ENCODE data around the gene C1D.
"Not testable (repeated sequence)": the region's sequence is repeated elsewhere in the genome, so short reads cannot be mapped to it uniquely, and the experiment has no call there.

Gene C1D

DNA sequence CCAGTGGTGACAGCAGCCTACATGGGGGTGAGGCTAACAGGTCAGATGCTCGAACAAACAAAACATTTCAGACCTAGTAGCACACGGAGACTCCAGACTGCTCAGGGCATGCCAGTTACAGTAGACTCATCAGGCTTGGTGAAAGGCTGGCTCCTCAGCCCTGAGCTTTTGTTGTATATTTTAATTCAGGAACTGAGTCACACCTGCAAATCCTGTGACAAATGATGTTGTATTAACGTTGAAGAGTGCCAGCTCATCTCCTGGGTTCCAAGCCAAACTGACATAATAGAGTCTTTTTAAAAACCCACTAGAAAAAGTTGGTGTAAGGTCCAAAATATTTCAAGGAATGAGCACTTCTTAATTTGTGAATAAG lies 65.3 kb downstream of the C1D start:
- no peak overlapping the region for H3K9ac ChIP-seq (ENCODE audit: low read length)
- DNase-seq (ENCODE audit: low read depth), result peak; percentile 22
- peaks cover 18% of the 10 kb centered on the region for H3K4me1 ChIP-seq (ENCODE audit: control insufficient read depth, insufficient read depth, low read length)
- H3K4me3 ChIP-seq (ENCODE audit: low read length), result no peak overlapping the region
- H3K9me3 ChIP-seq (ENCODE audit: control insufficient read depth, low read length), result peaks cover 3% of the 10 kb centered on the region
- no peaks in the 10 kb centered on the region for H3K36me3 ChIP-seq (ENCODE audit: control insufficient read depth, insufficient read depth, low read length, severe bottlenecking)
- no peaks in the 10 kb centered on the region for H3K27me3 ChIP-seq (replicated peaks; ENCODE audit: control insufficient read depth, insufficient read depth, low read length)

DNA sequence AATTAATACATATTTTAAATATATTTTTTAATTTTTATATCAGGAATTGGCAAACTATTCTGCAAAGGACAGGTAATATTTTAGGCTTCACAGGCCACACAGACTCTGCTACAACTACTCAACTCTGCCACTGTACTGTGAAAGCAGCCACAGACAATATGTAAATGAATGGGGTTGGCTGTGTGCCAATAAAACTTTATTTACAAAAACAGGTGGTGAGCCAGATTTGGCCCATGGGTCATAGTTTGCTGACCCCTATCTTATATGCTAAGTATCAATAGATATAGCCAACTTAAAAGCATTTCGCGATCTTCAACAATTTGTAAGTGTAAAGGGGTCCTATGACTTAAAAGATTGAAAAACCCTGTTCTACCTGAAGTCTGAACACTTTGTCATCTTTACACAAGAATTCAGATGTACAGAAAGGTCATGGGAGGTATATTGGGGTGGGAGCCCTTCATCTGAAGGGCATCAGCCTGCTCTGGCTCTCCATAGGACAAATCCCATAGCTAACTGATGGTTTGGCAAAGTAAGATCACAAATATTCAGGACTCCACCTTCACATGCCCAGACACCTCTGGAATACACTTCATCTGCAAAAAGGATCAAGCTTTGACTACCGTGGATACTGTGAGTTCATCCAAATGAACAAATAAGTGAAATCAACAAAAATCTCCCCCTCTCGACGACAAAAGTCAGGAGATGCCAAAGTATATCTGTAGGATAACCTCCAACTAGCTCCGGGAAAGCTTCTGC lies 65.9 kb downstream of the C1D start:
- Histone ChIP-seq H3K9me3 (ENCODE audit: control insufficient read depth, low read length) (peaks cover 2% of the 10 kb centered on the region), H3K4me3 (ENCODE audit: low read length) (no peak overlapping the region), H3K27me3 (replicated peaks; ENCODE audit: control insufficient read depth, insufficient read depth, low read length) (no peaks in the 10 kb centered on the region), H3K9ac (ENCODE audit: low read length) (no peak overlapping the region), H3K36me3 (ENCODE audit: control insufficient read depth, insufficient read depth, low read length, severe bottlenecking) (no peaks in the 10 kb centered on the region), H3K4me1 (ENCODE audit: control insufficient read depth, insufficient read depth, low read length) (peaks cover 18% of the 10 kb centered on the region)
- DNase-seq (ENCODE audit: low read depth), result no peak

DNA sequence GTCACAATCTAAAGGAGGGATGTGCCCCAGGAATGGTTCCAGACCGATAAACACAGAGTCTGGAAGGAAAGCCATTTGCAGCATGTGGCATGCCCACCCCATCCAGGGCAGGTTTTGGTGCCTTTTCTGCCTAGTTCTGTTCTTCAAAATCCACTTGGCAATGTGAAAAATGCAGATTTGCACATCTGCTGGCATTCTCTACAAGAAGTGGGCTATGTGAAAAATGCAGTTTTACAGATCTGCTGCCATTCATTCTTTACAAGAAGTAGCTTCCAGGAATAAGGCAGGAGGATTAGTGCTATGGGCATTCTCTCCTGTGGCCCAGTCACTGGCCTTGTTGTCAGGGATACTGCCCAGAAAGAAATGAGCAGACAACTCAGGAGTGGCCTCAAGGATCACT lies 68.1 kb downstream of the C1D start:
- H3K4me1 ChIP-seq (ENCODE audit: control insufficient read depth, insufficient read depth, low read length), result peaks cover 18% of the 10 kb centered on the region
- H3K9me3 ChIP-seq (ENCODE audit: control insufficient read depth, low read length), result no peaks in the 10 kb centered on the region
- DNase-seq (ENCODE audit: low read depth), result peak; percentile 27
- no peaks in the 10 kb centered on the region for H3K27me3 ChIP-seq (replicated peaks; ENCODE audit: control insufficient read depth, insufficient read depth, low read length)
- H3K9ac ChIP-seq (ENCODE audit: low read length), result no peak overlapping the region
- H3K4me3 ChIP-seq (ENCODE audit: low read length), result no peak overlapping the region
- H3K36me3 ChIP-seq (ENCODE audit: control insufficient read depth, insufficient read depth, low read length, severe bottlenecking), result no peaks in the 10 kb centered on the region

- H3K27me3 ChIP-seq (replicated peaks; ENCODE audit: control insufficient read depth, insufficient read depth, low read length); H3K9me3 ChIP-seq (ENCODE audit: control insufficient read depth, low read length); H3K9ac ChIP-seq (ENCODE audit: low read length); DNase-seq (ENCODE audit: low read depth); H3K36me3 ChIP-seq (ENCODE audit: control insufficient read depth, insufficient read depth, low read length, severe bottlenecking); H3K4me3 ChIP-seq (ENCODE audit: low read length): not testable (repeated sequence)
- peaks cover 18% of the 10 kb centered on the region for H3K4me1 ChIP-seq (ENCODE audit: control insufficient read depth, insufficient read depth, low read length)
Observed at GRCh38 chr2:67994069-67994468, 68.7 kb downstream of the C1D start.

DNA sequence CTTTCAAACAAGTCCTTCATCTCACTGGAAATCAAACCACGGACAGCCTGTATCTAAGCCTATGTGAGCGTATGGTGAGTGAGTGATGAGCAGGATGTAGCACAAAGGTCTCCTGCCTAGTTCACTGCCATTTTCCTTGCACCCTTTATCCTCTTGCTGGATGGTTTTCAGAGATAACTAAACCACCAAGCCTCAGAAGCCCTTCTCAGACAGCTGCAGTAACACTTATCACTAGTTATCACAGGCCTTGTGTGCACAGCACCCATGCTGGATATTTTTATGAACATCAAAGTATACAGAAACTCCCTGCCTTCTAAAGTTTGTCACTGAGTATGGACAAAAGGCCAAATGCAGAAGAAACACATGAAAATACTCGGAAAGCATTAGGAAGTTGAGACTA lies 69.5 kb downstream of the C1D start:
- Histone ChIP-seq H3K4me3 (ENCODE audit: low read length) (no peak overlapping the region), H3K36me3 (ENCODE audit: control insufficient read depth, insufficient read depth, low read length, severe bottlenecking) (no peaks in the 10 kb centered on the region), H3K4me1 (ENCODE audit: control insufficient read depth, insufficient read depth, low read length) (peaks cover 15% of the 10 kb centered on the region), H3K9me3 (ENCODE audit: control insufficient read depth, low read length) (no peaks in the 10 kb centered on the region), H3K27me3 (replicated peaks; ENCODE audit: control insufficient read depth, insufficient read depth, low read length) (no peaks in the 10 kb centered on the region), H3K9ac (ENCODE audit: low read length) (no peak overlapping the region)
- DNase-seq (ENCODE audit: low read depth), result no peak

DNA sequence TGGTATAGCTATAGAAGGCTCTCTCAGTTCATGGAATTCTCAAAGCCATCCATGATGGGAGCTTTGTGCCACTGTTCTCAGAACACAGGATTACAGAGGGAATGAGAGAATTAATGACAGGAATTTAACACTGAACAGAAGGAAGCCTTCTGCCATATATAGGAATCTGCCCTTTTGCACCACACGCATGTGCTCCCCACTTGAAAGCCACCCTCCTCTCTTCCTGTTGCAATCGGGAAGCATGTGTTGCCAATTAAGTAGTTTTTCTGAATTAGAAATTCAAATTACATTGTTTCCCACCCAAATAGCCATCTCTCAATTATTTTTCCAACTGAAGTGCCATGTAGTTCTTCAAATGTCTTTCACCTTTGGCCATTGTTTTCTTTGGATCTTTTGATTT lies 71.3 kb downstream of the C1D start:
- no peak overlapping the region for H3K4me3 ChIP-seq (ENCODE audit: low read length)
- H3K27me3 ChIP-seq (replicated peaks; ENCODE audit: control insufficient read depth, insufficient read depth, low read length), result no peaks in the 10 kb centered on the region
- no peak overlapping the region for H3K9ac ChIP-seq (ENCODE audit: low read length)
- DNase-seq (ENCODE audit: low read depth), result peak; percentile 9
- no peaks in the 10 kb centered on the region for H3K4me1 ChIP-seq (ENCODE audit: control insufficient read depth, insufficient read depth, low read length)
- no peaks in the 10 kb centered on the region for H3K9me3 ChIP-seq (ENCODE audit: control insufficient read depth, low read length)
- no peaks in the 10 kb centered on the region for H3K36me3 ChIP-seq (ENCODE audit: control insufficient read depth, insufficient read depth, low read length, severe bottlenecking)
